ENCODE measurements around the gene CTSS. TPM values are rescaled to one million over a fixed set of nuclear protein-coding genes. Genes with fewer than 3 reads are reported as not detected.
"Not testable (repeated sequence)": the region's sequence is repeated elsewhere in the genome, so short reads cannot be mapped to it uniquely, and the experiment has no call there.

The CTSS gene
- total RNA-seq, 2 experiments from 2014 or later: 38.7 to 40.6 TPM

DNA sequence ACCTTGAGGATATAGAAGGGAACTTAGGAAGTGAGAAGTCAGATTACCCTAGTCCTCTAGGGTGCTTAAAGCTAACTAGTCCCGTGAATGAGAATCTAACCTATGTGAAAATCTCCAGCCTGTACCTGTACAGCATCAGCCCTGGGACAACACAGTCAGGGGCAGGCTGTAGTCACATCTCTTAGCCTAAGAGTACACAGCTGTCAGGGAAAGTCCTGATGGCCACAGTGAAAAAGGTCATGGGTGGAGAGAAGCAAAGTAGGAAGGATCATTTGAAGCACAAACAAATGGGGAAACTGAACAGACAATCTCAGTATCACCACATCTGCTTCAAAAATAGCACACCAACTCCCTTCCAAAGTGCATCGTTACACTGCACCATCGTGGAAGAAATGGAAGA lies 30.8 kb upstream of the CTSS start:
- Histone ChIP-seq H3K27ac (ENCODE audit: low read depth, low read length, poor library complexity, severe bottlenecking) (no peak overlapping the region), H3K4me3 (ENCODE audit: low read depth, low read length, poor library complexity, severe bottlenecking) (no peak overlapping the region)

DNA sequence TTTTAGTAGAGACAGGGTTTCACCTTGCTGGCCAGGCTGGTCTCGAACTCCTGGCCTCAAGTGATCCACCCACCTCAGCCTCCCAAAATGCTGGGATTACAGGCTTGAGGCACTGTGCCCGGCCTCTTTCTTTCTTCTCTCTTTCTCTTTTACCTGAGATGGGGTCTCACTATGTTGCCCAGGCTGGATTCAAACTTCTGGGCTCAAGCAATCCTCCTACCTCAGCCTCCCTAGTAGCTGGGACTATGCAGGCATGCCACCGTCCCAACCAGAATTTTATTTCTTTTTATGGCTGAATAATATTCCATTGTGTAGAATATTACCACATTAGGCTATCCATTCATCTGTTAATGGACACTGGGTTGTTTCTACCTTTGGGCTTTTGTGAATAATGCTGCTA lies 28.2 kb upstream of the CTSS start:
- POLR2A ChIA-PET; H3K79me2 ChIP-seq (ENCODE audit: insufficient read depth, low read depth, low read length); H4K20me1 ChIP-seq (ENCODE audit: insufficient read depth, low read length); H2AFZ ChIP-seq (ENCODE audit: low read length); H3K27ac ChIP-seq (ENCODE audit: low read depth, low read length, poor library complexity, severe bottlenecking); H3K4me1 ChIP-seq (ENCODE audit: insufficient read depth, low read length, poor library complexity, severe bottlenecking); CTCF ChIA-PET (ENCODE audit: unreplicated experiment); DNase-seq (ENCODE audit: low spot score); BruUV-seq (replicated peaks); H3K9me3 ChIP-seq (ENCODE audit: low read length); H3K4me3 ChIP-seq (ENCODE audit: low read depth, low read length, poor library complexity, severe bottlenecking); H3K36me3 ChIP-seq (ENCODE audit: insufficient read depth, low read length); H3K9me2 ChIP-seq (ENCODE audit: insufficient read depth, low read length); intact Hi-C loops (cut with micrococcal nuclease; ENCODE audit: unreplicated experiment); H3K4me2 ChIP-seq (ENCODE audit: low read length): not testable (repeated sequence)

More for the DNA sequence above, 30.8 kb upstream of the CTSS start:
- H3K4me1 ChIP-seq (ENCODE audit: insufficient read depth, low read length, poor library complexity, severe bottlenecking): no peaks in the 10 kb centered on the region
- BruUV-seq (replicated peaks): no TSS peak
- H4K20me1 ChIP-seq (ENCODE audit: insufficient read depth, low read length): no peaks in the 10 kb centered on the region
- ChIA-PET CTCF (ENCODE audit: unreplicated experiment) (no interaction called here), POLR2A (no interaction called here)
- no peak for TF ChIP-seq EZH2phosphoT487 (IDR thresholded peaks at IDR 0.05; ENCODE audit: borderline replicate concordance, low read depth, low read length)
- TF ChIP-seq, protein P1, sequence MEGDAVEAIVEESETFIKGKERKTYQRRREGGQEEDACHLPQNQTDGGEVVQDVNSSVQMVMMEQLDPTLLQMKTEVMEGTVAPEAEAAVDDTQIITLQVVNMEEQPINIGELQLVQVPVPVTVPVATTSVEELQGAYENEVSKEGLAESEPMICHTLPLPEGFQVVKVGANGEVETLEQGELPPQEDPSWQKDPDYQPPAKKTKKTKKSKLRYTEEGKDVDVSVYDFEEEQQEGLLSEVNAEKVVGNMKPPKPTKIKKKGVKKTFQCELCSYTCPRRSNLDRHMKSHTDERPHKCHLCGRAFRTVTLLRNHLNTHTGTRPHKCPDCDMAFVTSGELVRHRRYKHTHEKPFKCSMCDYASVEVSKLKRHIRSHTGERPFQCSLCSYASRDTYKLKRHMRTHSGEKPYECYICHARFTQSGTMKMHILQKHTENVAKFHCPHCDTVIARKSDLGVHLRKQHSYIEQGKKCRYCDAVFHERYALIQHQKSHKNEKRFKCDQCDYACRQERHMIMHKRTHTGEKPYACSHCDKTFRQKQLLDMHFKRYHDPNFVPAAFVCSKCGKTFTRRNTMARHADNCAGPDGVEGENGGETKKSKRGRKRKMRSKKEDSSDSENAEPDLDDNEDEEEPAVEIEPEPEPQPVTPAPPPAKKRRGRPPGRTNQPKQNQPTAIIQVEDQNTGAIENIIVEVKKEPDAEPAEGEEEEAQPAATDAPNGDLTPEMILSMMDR (conservative IDR thresholded peaks at IDR 0.05; ENCODE audit: low read length): no peak
- no peaks in the 10 kb centered on the region for H3K36me3 ChIP-seq (ENCODE audit: insufficient read depth, low read length)
- no peak overlapping the region for H2AFZ ChIP-seq (ENCODE audit: low read length)
- H3K9me2 ChIP-seq (ENCODE audit: insufficient read depth, low read length): no peaks in the 10 kb centered on the region
- no peak for DNase-seq (ENCODE audit: low spot score)
- H3K4me2 ChIP-seq (ENCODE audit: low read length): no peak overlapping the region
- intact Hi-C loops (cut with micrococcal nuclease; ENCODE audit: unreplicated experiment): no loop called here
- no peaks in the 10 kb centered on the region for H3K79me2 ChIP-seq (ENCODE audit: insufficient read depth, low read depth, low read length)
- no peaks in the 10 kb centered on the region for H3K9me3 ChIP-seq (ENCODE audit: low read length)

DNA sequence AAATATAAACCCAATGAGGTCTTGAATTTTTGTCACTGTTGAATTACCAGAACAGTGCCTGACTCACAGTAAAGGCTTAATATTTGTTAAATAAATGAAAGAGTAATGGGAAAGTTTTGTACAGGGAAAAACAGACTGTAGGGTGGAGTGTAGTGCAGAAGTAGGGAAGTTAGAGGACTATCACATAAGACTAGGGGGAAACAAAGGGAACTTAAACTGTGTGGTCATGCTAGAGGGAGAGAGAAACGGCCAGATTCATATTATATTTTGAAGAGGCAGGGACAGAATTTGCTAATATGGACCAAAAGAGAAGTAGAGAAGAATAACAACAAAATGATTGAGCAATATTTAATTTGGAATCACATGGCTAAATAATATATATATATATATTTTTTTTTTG lies 27.6 kb upstream of the CTSS start:
- Histone ChIP-seq H3K4me1 (ENCODE audit: insufficient read depth, low read length, poor library complexity, severe bottlenecking) (peaks cover 5% of the 10 kb centered on the region), H3K4me3 (ENCODE audit: low read depth, low read length, poor library complexity, severe bottlenecking) (no peak overlapping the region), H3K9me2 (ENCODE audit: insufficient read depth, low read length) (no peaks in the 10 kb centered on the region), H3K36me3 (ENCODE audit: insufficient read depth, low read length) (no peaks in the 10 kb centered on the region), H3K27ac (ENCODE audit: low read depth, low read length, poor library complexity, severe bottlenecking) (no peak overlapping the region), H3K4me2 (ENCODE audit: low read length) (no peak overlapping the region), H4K20me1 (ENCODE audit: insufficient read depth, low read length) (no peaks in the 10 kb centered on the region), H2AFZ (ENCODE audit: low read length) (no peak overlapping the region), H3K79me2 (ENCODE audit: insufficient read depth, low read depth, low read length) (no peaks in the 10 kb centered on the region), H3K9me3 (ENCODE audit: low read length) (no peaks in the 10 kb centered on the region)
- ChIA-PET CTCF (ENCODE audit: unreplicated experiment) (no interaction called here), POLR2A (interaction anchor here (0.6 to 0.8 kb wide), 2 partner anchors 108 to 203 kb away, joined by 3 to 6 read pairs; no protein-coding TSS in a partner anchor)
- BruUV-seq (replicated peaks): no TSS peak
- intact Hi-C loops (cut with micrococcal nuclease; ENCODE audit: unreplicated experiment): no loop called here
- TF ChIP-seq EZH2phosphoT487 (IDR thresholded peaks at IDR 0.05; ENCODE audit: borderline replicate concordance, low read depth, low read length): no peak
- TF ChIP-seq, protein P1 (conservative IDR thresholded peaks at IDR 0.05; ENCODE audit: low read length): no peak
- no peak for DNase-seq (ENCODE audit: low spot score)

Measured in OCI-LY7 (cell line).